Activated CD4-positive, CD25-positive, alpha-beta regulatory T cell treated with anti-CD3 and anti-CD28 coated beads, Interleukin-2, amount 50 U/mL, for 72 hours (primary cell): ENCODE measurements around the gene SLC27A1.
"Not testable (repeated sequence)": the region's sequence is repeated elsewhere in the genome, so short reads cannot be mapped to it uniquely, and the experiment has no call there.

Experiments
- DNase-seq: peaks from one replicate; pipeline ENCODE4 v3.0.0; 2021

Gene SLC27A1

GRCh38 chr19:17540174-17540573 is 69.8 kb downstream of the SLC27A1 start:
- DNase-seq: no peak

- no peak for DNase-seq
Observed at GRCh38 chr19:17541184-17541759, 70.9 kb downstream of the SLC27A1 start.

DNA sequence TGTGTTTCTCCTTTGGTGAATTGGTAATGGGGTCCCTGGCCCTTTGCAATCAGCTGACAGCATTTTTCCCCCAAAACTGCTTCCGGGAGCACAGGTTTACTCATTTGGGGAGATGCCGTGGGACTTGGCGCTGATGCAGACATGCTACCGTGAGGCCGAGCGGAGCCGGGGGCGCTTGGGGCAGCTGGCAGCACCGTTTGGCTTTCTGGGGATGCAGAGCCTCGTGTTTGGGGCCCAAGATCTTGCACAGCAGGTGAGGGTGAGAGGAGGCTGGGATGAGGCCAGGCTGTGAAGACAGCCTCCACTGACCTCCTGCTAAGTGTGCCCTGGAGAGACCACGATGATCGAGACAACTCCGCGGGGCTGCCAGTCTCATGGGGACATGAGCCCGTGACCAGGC is 71.7 kb downstream of the SLC27A1 start:
- no peak for DNase-seq

- no peak for DNase-seq
Observed at GRCh38 chr19:17542793-17543582, 72.7 kb downstream of the SLC27A1 start.

DNA sequence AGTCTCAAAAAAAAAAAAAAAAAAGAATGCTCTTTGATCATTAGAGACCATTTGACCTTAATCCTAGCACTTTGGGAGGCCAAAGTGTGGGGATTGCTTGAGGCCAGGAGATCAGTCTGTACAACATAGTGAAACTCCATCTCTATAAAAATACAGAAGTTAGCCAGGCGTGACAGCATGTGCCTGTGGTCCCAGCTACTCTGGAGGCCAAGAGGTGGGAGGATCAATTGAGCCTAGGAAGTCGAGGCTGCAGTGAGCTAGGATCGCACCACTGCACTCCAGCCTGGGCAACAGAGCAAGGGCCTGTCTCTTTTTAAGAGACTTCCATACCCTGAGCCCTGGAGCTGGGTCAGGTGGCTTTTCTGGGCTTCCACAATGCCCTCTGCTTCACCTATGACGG is 73.7 kb downstream of the SLC27A1 start:
- no peak for DNase-seq

GRCh38 chr19:17544418-17544817 is 74.1 kb downstream of the SLC27A1 start:
- no peak for DNase-seq

GRCh38 chr19:17548145-17548544 is 77.8 kb downstream of the SLC27A1 start:
- no peak for DNase-seq

DNA sequence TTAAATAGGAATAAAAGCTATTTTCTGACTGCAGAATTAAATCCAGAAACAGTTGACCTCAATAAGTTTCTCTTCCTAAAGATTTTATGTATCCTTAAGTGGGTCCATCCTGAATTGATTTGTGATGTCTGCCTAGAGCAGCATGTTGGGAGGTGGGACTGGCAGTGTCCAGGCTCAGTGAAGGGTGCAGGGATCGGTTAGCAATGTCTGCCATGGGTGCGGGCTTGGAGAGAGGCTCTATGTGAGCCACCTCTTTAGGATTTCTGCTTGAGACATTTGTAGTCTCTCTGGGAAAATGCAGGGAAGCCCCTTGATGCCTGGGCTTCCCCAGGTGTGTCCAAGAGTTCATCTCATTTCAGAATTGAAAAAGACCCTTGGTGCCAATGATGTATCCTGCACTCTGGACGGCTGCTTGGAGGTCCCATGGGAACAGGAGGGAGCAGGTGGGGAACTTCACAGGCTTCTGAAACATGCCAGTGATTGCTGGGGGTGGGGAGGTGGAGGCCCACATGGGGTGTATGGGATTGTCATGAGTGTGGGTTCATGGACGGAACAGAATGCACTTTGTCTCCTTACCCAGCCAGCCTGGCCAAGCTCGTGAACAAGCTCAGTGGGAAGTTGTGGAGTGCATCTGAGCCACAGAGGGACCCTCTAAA is 78.9 kb downstream of the SLC27A1 start:
- no peak for DNase-seq

- DNase-seq: no peak
Observed at GRCh38 chr19:17550076-17550667, 79.8 kb downstream of the SLC27A1 start.

DNA sequence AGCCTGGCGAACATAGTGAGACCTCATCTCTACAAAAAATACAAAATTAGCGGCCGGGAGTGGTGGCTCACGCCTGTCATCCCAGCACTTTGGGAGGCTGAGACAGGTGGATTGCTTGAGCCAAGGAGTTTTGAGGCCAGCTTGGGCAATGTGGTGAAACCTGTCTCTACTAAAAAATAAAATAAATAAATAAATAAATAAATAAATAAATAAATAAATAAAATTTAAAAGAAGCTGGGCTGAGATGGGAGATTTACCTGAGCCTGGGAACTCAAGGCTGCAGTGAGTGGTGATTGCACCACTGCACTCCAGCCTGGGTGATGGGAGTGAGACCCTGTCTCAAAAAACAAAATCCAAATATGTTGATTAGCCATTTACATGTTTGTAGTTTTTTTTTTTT is 82.4 kb downstream of the SLC27A1 start:
- not testable (repeated sequence) for DNase-seq

DNA sequence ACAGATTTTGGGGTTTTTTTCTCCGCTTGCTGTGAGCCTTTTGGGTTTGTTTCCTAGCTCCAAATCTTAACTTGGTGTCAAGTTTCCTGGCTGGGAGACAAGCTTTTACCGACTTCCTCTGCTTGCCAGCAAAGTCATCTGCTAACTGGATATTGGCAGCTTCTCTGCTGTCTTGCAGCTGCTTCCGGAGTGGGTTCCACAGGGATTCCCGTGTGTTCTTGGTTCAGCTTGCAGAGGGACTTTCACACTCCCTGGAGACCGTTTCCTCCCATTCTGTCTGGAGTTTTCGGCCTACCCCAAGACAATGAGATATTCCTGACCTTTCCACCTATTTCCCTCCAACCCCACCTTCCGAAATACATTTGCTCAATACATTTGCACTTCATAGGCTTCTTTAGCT is 82.9 kb downstream of the SLC27A1 start:
- no peak for DNase-seq

GRCh38 chr19:17554968-17555479 is 84.7 kb downstream of the SLC27A1 start:
- no peak for DNase-seq

DNA sequence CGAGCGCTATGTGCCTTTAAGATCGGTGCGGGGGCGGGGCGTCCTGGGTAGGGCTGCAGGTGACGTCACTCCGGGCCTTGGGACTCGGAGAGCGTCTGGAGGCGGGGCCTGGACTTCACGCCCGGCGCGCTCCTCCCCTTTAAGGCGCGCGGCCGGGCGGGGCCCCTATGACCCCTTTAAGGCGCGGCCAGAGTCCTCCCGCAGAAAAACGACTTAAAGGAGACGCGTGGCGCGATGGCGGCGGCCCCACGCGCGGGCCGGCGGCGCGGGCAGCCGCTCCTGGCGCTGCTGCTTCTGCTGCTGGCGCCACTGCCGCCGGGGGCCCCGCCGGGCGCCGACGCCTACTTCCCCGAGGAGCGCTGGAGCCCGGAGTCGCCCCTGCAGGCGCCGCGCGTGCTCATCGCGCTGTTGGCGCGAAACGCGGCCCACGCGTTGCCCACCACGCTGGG is 85.2 kb downstream of the SLC27A1 start, which contains the start of gene COLGALT1:
COLGALT1 (plus strand) TSS at position 170 of the 449 bp plus-strand sequence; CDS start at position 235, 65 bp downstream.
- DNase-seq: peak; percentile 99
